Ascending aorta (tissue), 2 donors: ENCODE results near the gene FAM98C. TPM values are rescaled to one million over a fixed set of nuclear protein-coding genes. Genes with fewer than 3 reads are reported as not detected.

Experiments used
- DNase-seq, 2 donors: peaks; one replicate each; pipeline ENCODE4 v3.0.0-alpha.2; 2019; ENCODE audit warnings: low spot score in 2 of 2
- H3K27ac ChIP-seq, 2 donors: fragments of 200-600 bp; sonication (generic); one replicate each; pipeline ENCODE4 v1.5.1; 2016 to 2017; ENCODE audit warnings: mild to moderate bottlenecking in 1 of 2
- H3K27me3 ChIP-seq: fragments of 200-600 bp; sonication (generic); one replicate; pipeline ENCODE4 v1.5.1; 2017
- H3K36me3 ChIP-seq, 2 donors: fragments of 200-600 bp; sonication (generic); one replicate each; pipeline ENCODE4 v1.5.1; 2016
- H3K4me1 ChIP-seq, 2 donors: fragments of 200-600 bp; sonication (generic); one replicate each; pipeline ENCODE4 v1.5.1; 2016 to 2017; ENCODE audit warnings: mild to moderate bottlenecking in 1 of 2
- H3K4me3 ChIP-seq, 2 donors: fragments of 200-600 bp; sonication (generic); one replicate each; pipeline ENCODE4 v1.5.1; 2016 to 2017; ENCODE audit warnings: mild to moderate bottlenecking in 1 of 2
- H3K9me3 ChIP-seq, 2 donors: fragments of 200-600 bp; sonication (generic); one replicate each; pipeline ENCODE4 v1.5.1; 2016
- CTCF ChIP-seq, 3 experiments: fragments of 200-600 bp in 2 of 3; fragments of 450-650 bp in 1 of 3; sonication (generic) in 2 of 3; IDR thresholded peaks; one replicate each; pipeline ENCODE4 v1.5.1; 2016 to 2019; ENCODE audit warnings: antibody characterized with exemption in 3 of 3, mild to moderate bottlenecking in 1 of 3, moderate library complexity in 1 of 3
- intact Hi-C: fragments of 100-400 bp; cut with DNase I; formaldehyde crosslinking; loops from one replicate; pipeline ENCODE4 v1.15.1; 2023
- total RNA-seq: library from RNA; depleted of rRNA; stranded (reverse); fragments of >200 nt; gene quantifications from one replicate; pipeline ENCODE4 v1.1.0, GENCODE V29; 2016

Gene FAM98C
- total RNA-seq, 1 donor from 2014 or later, result 11.1 TPM

- Histone ChIP-seq H3K36me3 (peaks cover 57 to 59% of the 10 kb centered on the region in 2 donors), H3K27me3 (no peaks in the 10 kb centered on the region), H3K27ac (no peak overlapping the region), H3K4me1 (peaks cover 6 to 10% of the 10 kb centered on the region in 2 donors), H3K9me3 (no peaks in the 10 kb centered on the region), H3K4me3 (no peak overlapping the region)
- TF ChIP-seq CTCF (IDR thresholded peaks at IDR 0.05), result no peak
- intact Hi-C loops, result loop anchor here (10.0 kb wide), 2 partner anchors 378 to 478 kb away; partner anchors contain the start of genes SIPA1L3 and WDR87
- DNase-seq, result no peak
These were observed 19.7 kb upstream of the FAM98C start for GRCh38 chr19:38383184-38383583.

GRCh38 chr19:38383743-38384142 is 19.1 kb upstream of the FAM98C start:
- H3K27ac ChIP-seq, result no peak overlapping the region
- no peaks in the 10 kb centered on the region for H3K27me3 ChIP-seq
- peaks cover 6 to 10% of the 10 kb centered on the region in 2 donors for H3K4me1 ChIP-seq
- no peak for TF ChIP-seq CTCF (IDR thresholded peaks at IDR 0.05)
- peaks cover 56 to 57% of the 10 kb centered on the region in 2 donors for H3K36me3 ChIP-seq
- intact Hi-C loops, result loop anchor here (10.0 kb wide), 2 partner anchors 379 to 479 kb away; partner anchors contain the start of genes SIPA1L3 and WDR87
- no peaks in the 10 kb centered on the region for H3K9me3 ChIP-seq
- H3K4me3 ChIP-seq, result no peak overlapping the region
- no peak for DNase-seq

- no peaks in the 10 kb centered on the region for H3K27me3 ChIP-seq
- H3K4me1 ChIP-seq, result peaks cover 6 to 13% of the 10 kb centered on the region in 2 donors
- intact Hi-C loops, result loop anchor here (5.0 to 10.0 kb wide), 7 partner anchors 47 to 958 kb away; partner anchors contain the start of genes CATSPERG, EIF3K, MAP4K1 and SAMD4B
- TF ChIP-seq CTCF (IDR thresholded peaks at IDR 0.05), result no peak
- no peak overlapping the region for H3K27ac ChIP-seq
- peaks cover 49 to 51% of the 10 kb centered on the region in 2 donors for H3K36me3 ChIP-seq
- H3K4me3 ChIP-seq, result no peak overlapping the region
- no peaks in the 10 kb centered on the region for H3K9me3 ChIP-seq
- DNase-seq, result no peak
These were observed 18.5 kb upstream of the FAM98C start for GRCh38 chr19:38384209-38385027.

- H3K4me1 ChIP-seq, result peaks cover 6 to 18% of the 10 kb centered on the region in 2 donors
- intact Hi-C loops, result loop anchor here (5.0 to 10.0 kb wide), 7 partner anchors 48 to 957 kb away; partner anchors contain the start of genes CATSPERG, EIF3K, MAP4K1 and SAMD4B
- H3K27ac ChIP-seq, result no peak overlapping the region
- DNase-seq, result no peak
- no peak overlapping the region for H3K4me3 ChIP-seq
- peaks cover 44 to 45% of the 10 kb centered on the region in 2 donors for H3K36me3 ChIP-seq
- H3K27me3 ChIP-seq, result no peaks in the 10 kb centered on the region
- H3K9me3 ChIP-seq, result no peaks in the 10 kb centered on the region
- TF ChIP-seq CTCF (IDR thresholded peaks at IDR 0.05), result no peak
These were observed 17.7 kb upstream of the FAM98C start for GRCh38 chr19:38385057-38385803.

- Histone ChIP-seq H3K4me3 (no peak overlapping the region), H3K36me3 (peaks cover 38 to 39% of the 10 kb centered on the region in 2 donors), H3K27ac (no peak overlapping the region), H3K4me1 (peaks cover 6 to 20% of the 10 kb centered on the region in 2 donors), H3K27me3 (no peaks in the 10 kb centered on the region), H3K9me3 (no peaks in the 10 kb centered on the region)
- no peak for DNase-seq
- TF ChIP-seq CTCF (IDR thresholded peaks at IDR 0.05), result no peak
- intact Hi-C loops, result loop anchor here (5.0 to 10.0 kb wide), 7 partner anchors 49 to 956 kb away; partner anchors contain the start of genes CATSPERG, EIF3K, MAP4K1 and SAMD4B
These were observed 17.1 kb upstream of the FAM98C start for GRCh38 chr19:38385804-38386257.
